Prostate gland (tissue), 2 donors: ENCODE measurements around the gene SFRP2. TPM values are rescaled to one million over a fixed set of nuclear protein-coding genes. Genes with fewer than 3 reads are reported as not detected.

Experiments used
- DNase-seq: peaks from one replicate; pipeline ENCODE4 v3.0.0-alpha.2; 2019; ENCODE audit warnings: low spot score
- H3K27ac ChIP-seq, 2 donors: fragments of 200-600 bp; sonication (generic); 2 replicates each; pipeline ENCODE4 v1.5.1; 2017 to 2019
- H3K27me3 ChIP-seq: fragments of 200-600 bp; sonication (generic); replicated peaks from 2 replicates; pipeline ENCODE4 v1.5.1; 2019; ENCODE audit not compliant: insufficient read depth
- H3K36me3 ChIP-seq, 2 donors: fragments of 200-600 bp; sonication (generic); 1 replicate in 1 of 2; 2 replicates in 1 of 2; pipeline versions ENCODE4 v1.5.1 to v1.8.1; 2017 to 2019
- H3K4me1 ChIP-seq: fragments of 200-600 bp; sonication (generic); replicated peaks from 2 replicates; pipeline ENCODE4 v1.5.1; 2019
- H3K4me3 ChIP-seq, 2 donors: fragments of 200-600 bp; sonication (generic); 2 replicates each; pipeline ENCODE4 v1.5.1; 2017 to 2019
- H3K9me3 ChIP-seq: fragments of 200-600 bp; sonication (generic); 2 replicates; pipeline ENCODE4 v1.5.1; 2017
- POLR2A ChIP-seq: fragments of 450-650 bp; IDR thresholded peaks from one replicate; pipeline ENCODE4 v1.6.1; 2016; ENCODE audit warnings: antibody characterized with exemption, mild to moderate bottlenecking
- POLR2AphosphoS5 ChIP-seq: sonication (generic); formaldehyde crosslinking; IDR thresholded peaks from one replicate; pipeline ENCODE4 v1.6.1; 2017; ENCODE audit warnings: antibody characterized with exemption
- WGBS: methylation state at CpG from one replicate; pipeline ENCODE4 v1.1.5; 2018; 5-methylcytosine and 5-hydroxymethylcytosine counted together
- intact Hi-C: fragments of 100-400 bp; cut with DNase I; formaldehyde crosslinking; loops from one replicate; pipeline ENCODE4 v1.14.2; 2022
- total RNA-seq, 2 donors: library from RNA; depleted of rRNA; stranded (reverse); fragments of >200 nt; gene quantifications; one replicate each; pipeline ENCODE4 v1.1.0, GENCODE V29; 2016
- TF ChIP-seq, protein P1 (sequence below), 4 experiments: fragments of 200-600 bp in 2 of 4; fragments of 450-650 bp in 2 of 4; sonication (generic) in 2 of 4; IDR thresholded peaks; 1 replicate in 3 of 4; 2 replicates in 1 of 4; pipeline ENCODE4 v1.5.1; 2016 to 2019; ENCODE audit warnings: antibody characterized with exemption in 4 of 4, mild to moderate bottlenecking in 2 of 4, moderate library complexity in 2 of 4

Gene SFRP2
- total RNA-seq, 2 donors from 2014 or later, result 3.7 to 6.1 TPM

DNA sequence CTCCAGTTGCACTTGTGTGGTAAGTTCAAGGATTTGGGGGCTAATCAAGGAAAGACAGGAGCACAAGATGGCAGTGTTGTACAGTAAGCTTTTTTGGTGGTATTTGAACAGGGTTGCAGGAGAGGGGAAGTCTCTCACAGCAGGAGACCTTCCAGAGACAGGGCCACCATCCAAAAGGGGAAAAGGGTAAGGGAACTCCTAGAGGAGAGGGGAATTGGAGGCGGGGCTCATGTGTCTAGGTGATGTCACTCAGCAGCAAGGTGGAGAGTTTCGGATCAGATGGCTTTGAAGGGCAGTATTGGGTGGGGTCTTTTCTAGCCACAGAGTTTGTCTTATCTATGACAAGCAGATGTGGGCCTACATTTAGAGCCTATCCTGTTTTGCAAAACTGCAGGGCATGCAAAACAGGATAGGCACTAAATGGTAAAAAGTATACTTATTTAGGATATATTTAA is 15.6 kb downstream of the SFRP2 start:
- WGBS, result 90% methylated on average over 2 of the region's 2 CpGs

DNA sequence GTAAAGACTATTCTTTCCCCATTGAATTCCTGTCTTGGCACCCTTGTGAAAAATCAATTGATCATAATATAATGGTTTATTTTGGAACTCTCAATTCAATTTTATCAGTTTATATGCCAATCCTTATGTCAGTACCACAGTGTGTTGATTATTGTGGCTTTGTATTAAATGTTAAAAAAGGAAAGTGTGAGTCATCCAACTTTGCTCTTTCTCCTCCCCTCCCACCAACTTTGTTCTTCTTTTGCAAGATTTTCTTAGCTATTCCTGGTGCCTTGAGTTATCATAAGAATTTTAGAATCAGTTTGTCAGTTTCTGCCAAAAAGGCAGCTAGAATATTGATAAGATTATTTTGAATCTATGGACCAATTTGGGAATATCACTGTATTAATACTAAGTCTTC is 17.8 kb downstream of the SFRP2 start:
- no peak for DNase-seq
- no peaks in the 10 kb centered on the region for H3K36me3 ChIP-seq
- H3K4me3 ChIP-seq, result no peak overlapping the region
- no peaks in the 10 kb centered on the region for H3K4me1 ChIP-seq
- intact Hi-C loops, result no loop called here
- TF ChIP-seq POLR2A (no peak), POLR2AphosphoS5 (no peak)
- TF ChIP-seq, protein P1, sequence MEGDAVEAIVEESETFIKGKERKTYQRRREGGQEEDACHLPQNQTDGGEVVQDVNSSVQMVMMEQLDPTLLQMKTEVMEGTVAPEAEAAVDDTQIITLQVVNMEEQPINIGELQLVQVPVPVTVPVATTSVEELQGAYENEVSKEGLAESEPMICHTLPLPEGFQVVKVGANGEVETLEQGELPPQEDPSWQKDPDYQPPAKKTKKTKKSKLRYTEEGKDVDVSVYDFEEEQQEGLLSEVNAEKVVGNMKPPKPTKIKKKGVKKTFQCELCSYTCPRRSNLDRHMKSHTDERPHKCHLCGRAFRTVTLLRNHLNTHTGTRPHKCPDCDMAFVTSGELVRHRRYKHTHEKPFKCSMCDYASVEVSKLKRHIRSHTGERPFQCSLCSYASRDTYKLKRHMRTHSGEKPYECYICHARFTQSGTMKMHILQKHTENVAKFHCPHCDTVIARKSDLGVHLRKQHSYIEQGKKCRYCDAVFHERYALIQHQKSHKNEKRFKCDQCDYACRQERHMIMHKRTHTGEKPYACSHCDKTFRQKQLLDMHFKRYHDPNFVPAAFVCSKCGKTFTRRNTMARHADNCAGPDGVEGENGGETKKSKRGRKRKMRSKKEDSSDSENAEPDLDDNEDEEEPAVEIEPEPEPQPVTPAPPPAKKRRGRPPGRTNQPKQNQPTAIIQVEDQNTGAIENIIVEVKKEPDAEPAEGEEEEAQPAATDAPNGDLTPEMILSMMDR (IDR thresholded peaks at IDR 0.05), result no peak
- no peak overlapping the region for H3K27ac ChIP-seq
- H3K9me3 ChIP-seq, result no peaks in the 10 kb centered on the region
- H3K27me3 ChIP-seq, result no peaks in the 10 kb centered on the region

More for the DNA sequence above, 15.6 kb downstream of the SFRP2 start:
- Histone ChIP-seq H3K9me3 (no peaks in the 10 kb centered on the region), H3K27me3 (no peaks in the 10 kb centered on the region), H3K4me3 (no peak overlapping the region), H3K4me1 (no peaks in the 10 kb centered on the region), H3K36me3 (no peaks in the 10 kb centered on the region), H3K27ac (no peak overlapping the region)
- no peak for DNase-seq
- intact Hi-C loops, result no loop called here
- TF ChIP-seq POLR2AphosphoS5, result no peak
- TF ChIP-seq, protein P1 (IDR thresholded peaks at IDR 0.05), result no peak
- no peak for TF ChIP-seq POLR2A

DNA sequence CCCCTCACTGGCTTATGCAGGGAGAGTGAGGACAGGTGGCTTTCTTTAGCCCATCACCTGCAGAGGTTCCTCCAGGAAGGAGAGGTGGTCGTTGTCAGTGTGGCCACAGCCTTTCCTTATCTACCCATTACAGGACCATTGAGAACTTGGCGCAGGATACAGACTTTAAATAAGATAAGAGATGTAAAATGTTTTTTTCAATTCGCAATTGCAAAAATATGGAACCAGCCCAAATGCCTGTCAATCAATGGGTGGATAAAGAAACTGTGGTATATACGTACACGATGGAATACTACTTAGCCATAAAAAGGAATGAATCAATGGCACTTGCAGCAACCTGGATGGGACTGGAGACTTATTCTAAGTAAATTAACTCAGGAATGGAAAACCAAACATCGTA is 22.1 kb downstream of the SFRP2 start:
- TF ChIP-seq POLR2AphosphoS5 (no peak), POLR2A (no peak)
- TF ChIP-seq, protein P1 (IDR thresholded peaks at IDR 0.05), result no peak
- Histone ChIP-seq H3K4me3 (no peak overlapping the region), H3K4me1 (no peaks in the 10 kb centered on the region), H3K27me3 (no peaks in the 10 kb centered on the region), H3K9me3 (no peaks in the 10 kb centered on the region), H3K36me3 (no peaks in the 10 kb centered on the region), H3K27ac (no peak overlapping the region)
- intact Hi-C loops, result no loop called here
- no peak for DNase-seq
- WGBS, result 92% methylated on average over 6 of the region's 6 CpGs

DNA sequence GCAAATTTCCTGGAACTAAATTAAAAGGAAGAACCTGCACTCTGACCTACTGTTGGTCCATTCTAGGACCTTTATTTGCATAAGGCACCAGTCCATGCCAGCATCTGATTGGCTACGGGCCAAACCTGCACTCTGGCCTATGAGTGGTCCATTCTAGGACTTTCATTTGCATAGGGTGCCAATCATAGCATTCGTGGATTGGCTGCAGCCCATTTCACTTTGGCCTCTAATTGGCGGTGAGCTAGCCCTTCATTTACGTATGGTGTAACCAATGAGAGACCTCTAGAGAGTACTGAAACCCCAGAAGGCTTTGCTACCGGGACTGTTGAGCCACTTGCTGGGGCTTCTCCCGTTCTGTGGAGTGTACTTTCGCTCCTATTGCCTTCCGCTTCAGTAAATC is 23.0 kb downstream of the SFRP2 start:
- WGBS, result 89% methylated on average over 8 of the region's 8 CpGs
- Histone ChIP-seq H3K27me3 (no peaks in the 10 kb centered on the region), H3K4me1 (no peaks in the 10 kb centered on the region), H3K36me3 (no peaks in the 10 kb centered on the region), H3K9me3 (no peaks in the 10 kb centered on the region), H3K4me3 (no peak overlapping the region), H3K27ac (no peak overlapping the region)
- TF ChIP-seq, protein P1 (IDR thresholded peaks at IDR 0.05), result no peak
- TF ChIP-seq POLR2A, result no peak
- TF ChIP-seq POLR2AphosphoS5, result no peak
- intact Hi-C loops, result no loop called here
- no peak for DNase-seq

DNA sequence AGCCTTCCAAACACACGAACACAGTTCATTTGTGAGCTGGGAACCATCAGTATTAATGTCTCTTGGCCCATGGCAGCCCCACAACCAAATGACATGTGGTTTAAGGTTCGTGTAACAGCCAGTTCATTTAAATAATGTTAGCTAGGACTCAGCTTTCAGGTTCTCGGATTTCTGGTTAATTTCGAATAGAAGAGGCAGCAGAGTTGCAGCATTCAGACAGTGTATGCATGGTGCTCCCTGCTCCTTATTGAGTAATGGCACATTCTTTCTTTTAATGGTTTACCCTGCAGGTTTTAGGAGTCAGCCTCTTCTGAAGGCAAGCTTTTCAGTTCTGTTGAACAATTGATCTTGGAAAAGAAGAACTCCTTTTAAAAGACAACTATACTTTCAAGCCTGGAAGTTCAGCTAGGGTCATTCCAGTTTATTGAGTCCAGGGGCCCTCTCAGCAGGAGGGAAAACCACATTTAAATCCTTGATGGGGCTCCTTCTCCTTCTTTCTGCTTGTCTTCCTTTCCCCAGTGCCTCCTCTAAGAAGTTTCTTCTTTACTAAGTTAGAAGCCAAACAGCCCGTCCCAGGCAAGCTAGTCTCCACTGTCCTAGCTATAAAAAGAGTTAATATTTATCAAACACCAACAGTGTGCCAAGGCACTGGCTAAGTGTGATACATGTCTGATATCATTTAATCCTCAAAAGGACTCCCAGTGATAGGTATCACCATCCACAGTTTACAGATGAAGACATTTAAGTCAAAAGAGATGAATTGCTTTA is 24.1 kb downstream of the SFRP2 start:
- 46% methylated on average over 5 of the region's 5 CpGs for WGBS
- TF ChIP-seq, protein P1 (IDR thresholded peaks at IDR 0.05), result no peak
- TF ChIP-seq POLR2AphosphoS5 (no peak), POLR2A (no peak)
- DNase-seq, result no peak
- Histone ChIP-seq H3K9me3 (no peaks in the 10 kb centered on the region), H3K27me3 (no peaks in the 10 kb centered on the region), H3K4me3 (no peak overlapping the region), H3K27ac (no peak overlapping the region), H3K36me3 (no peaks in the 10 kb centered on the region), H3K4me1 (no peaks in the 10 kb centered on the region)
- intact Hi-C loops, result no loop called here
